Epithelial cell of esophagus (primary cell): ENCODE measurements around the gene LENG9.
"Not testable (repeated sequence)": the region's sequence is repeated elsewhere in the genome, so short reads cannot be mapped to it uniquely, and the experiment has no call there.

Experiments used
- DNase-seq: peaks from one replicate; pipeline ENCODE4 v3.0.0; 2010; ENCODE audit warnings: low read depth
- H3K4me3 ChIP-seq: 2 replicates; pipeline ENCODE4 v1.5.1; 2011; ENCODE audit warnings: mild to moderate bottlenecking, low read length, control low read depth
- TF ChIP-seq, protein P1 (sequence below): IDR thresholded peaks from 2 replicates; pipeline ENCODE4 v1.5.1; 2011; ENCODE audit warnings: low read depth, mild to moderate bottlenecking, low read length, control low read depth, inconsistent platforms; ENCODE audit not compliant: insufficient read depth; ENCODE audit errors: missing control alignments

The LENG9 gene

DNA sequence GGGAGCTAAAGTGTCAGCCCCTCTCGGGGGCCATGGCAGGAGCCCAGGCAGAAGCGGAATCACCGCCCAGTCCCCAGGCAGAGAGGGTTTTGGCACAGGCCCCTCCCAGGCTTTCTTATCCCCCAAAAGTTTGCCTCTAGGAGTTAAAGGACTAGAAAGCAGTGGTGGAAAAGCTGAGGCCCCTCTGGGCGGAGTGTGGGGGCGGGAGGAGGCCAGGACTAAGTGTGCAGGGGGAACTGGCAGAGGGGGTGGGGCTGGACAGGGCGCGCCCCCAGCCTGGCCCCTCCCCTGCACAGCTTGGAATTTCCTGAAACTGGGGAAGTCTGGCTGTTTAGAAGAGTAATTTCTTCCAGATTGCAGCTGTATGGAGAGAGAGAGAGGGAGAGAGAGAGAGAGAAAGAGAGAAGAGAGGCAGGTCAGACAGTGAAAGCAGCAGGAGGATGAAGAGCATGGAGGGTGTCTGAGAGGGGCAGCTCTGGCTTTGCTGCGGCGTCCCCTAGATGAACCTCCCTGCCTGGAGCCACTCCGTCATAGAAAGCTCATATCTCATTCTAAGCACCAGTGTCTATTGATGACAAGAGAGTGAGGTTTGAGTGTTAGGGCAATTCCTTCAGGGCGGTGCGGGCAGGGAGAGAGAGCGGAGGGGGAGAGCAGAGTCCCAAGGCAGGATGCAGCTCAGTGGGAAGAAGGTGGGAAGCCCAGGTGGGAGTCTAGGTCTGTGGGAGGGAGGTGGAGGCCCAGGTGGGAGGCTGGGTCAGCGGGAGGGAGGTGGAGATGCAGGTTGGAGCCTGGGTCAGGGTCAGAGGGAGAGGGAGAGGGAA is 9.7 kb upstream of the LENG9 start, which contains the start of gene CDC42EP5:
TSS of gene CDC42EP5 (minus strand) at position 226 of the 821 bp plus-strand sequence. CDS start 7,749 bp downstream, outside the sequence.
- TF ChIP-seq, protein P1, sequence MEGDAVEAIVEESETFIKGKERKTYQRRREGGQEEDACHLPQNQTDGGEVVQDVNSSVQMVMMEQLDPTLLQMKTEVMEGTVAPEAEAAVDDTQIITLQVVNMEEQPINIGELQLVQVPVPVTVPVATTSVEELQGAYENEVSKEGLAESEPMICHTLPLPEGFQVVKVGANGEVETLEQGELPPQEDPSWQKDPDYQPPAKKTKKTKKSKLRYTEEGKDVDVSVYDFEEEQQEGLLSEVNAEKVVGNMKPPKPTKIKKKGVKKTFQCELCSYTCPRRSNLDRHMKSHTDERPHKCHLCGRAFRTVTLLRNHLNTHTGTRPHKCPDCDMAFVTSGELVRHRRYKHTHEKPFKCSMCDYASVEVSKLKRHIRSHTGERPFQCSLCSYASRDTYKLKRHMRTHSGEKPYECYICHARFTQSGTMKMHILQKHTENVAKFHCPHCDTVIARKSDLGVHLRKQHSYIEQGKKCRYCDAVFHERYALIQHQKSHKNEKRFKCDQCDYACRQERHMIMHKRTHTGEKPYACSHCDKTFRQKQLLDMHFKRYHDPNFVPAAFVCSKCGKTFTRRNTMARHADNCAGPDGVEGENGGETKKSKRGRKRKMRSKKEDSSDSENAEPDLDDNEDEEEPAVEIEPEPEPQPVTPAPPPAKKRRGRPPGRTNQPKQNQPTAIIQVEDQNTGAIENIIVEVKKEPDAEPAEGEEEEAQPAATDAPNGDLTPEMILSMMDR = no peak
- peak; percentile 51 for DNase-seq
- peak within 1 kb of the TSS; percentile 52 for H3K4me3 ChIP-seq

DNA sequence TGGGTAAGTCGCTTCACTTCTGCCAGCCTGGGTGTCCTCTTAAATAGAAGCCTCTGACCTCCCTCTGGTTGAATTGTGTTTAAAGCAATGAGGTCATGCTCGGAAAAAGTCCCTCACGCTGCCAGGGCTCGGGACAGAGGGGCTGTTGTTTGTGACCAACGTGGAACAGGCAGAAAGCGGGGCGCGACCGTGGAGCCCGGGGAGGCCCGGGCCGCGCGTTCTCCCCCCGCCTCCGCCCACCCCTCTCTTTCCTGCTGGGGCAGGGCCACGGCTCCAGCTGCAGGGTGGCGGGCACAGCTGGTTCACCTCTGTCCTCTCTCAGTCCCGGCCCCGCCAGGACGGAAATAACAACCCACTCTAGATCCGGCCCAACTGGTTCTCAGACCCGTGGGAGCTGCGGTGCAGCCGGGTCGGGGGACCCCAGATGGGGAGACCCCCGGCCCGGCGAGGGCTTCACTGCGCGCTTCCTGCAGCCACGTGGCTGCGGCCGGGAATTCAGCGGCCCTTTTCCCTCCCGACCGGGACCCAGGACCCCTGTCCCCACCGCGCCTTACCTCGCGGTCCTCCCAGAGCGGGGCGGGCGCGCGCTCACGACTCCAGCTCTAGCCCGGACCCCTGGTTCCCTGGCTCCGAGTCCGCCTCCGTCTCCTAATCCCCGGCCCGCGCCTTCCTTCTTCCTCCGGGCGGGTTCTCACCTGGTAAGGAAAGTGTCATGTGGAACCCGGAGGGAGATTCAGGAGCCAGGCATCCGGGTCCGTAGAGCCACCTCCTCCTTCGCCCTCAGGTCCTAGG is 7.6 kb upstream of the LENG9 start:
- TF ChIP-seq, protein P1 = no peak
- peak overlapping the region; percentile 58 for H3K4me3 ChIP-seq
- DNase-seq = peak; percentile 47

DNA sequence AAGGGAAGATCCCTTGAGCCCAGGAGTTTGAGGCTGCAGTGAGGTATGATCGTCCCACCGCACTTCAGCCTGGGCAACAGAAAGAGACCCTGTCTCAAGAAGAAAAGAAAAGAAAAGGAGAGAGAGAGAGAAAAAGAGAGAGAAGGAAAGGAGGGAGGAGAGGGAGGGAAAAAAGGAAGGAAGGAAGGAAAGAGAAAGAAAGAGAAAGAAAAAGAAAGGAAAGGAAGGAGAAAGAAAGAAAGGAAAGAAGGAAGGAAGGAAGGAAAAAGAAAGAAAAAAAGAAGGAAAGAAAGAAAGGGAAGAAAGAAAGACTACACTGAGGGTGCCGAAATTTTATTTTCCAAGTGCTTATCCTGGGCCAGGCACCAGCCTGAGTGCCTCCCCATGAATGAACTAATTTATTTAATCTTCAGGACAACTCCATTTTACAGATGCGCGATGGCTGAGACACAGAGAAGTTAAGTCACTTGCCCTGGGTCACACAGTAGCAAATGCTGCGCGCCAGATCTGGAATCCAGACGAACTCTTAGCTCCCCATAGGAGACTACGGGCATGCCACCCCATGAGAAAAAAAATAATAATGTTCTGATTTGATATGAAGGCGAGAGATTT is 6.8 kb upstream of the LENG9 start:
- TF ChIP-seq, protein P1 = no peak
- peak overlapping the region; percentile 58 for H3K4me3 ChIP-seq
- DNase-seq = no peak

DNA sequence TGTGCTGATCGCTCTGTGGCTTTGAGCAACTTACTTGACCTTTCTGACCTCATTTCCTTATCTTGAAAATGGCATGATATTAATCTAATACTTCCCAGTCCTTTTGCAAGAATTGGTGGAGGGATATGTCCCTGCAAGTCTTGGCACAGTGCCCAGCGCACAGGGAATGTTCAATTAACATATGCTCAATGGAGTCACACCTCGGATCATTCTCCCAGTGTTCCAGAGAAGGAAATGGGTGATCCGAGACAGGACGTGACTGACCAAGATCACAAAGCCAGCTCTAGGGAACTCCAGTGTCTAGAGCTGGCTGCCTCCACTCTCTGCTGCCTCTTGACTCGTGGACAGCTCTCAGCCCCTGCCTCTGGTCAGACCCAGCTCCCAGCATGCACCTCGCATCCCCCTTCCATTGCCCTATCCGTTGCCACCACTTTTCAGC is 5.9 kb upstream of the LENG9 start:
- H3K4me3 ChIP-seq = no peak overlapping the region
- DNase-seq = peak; percentile 60
- TF ChIP-seq, protein P1 = no peak

DNA sequence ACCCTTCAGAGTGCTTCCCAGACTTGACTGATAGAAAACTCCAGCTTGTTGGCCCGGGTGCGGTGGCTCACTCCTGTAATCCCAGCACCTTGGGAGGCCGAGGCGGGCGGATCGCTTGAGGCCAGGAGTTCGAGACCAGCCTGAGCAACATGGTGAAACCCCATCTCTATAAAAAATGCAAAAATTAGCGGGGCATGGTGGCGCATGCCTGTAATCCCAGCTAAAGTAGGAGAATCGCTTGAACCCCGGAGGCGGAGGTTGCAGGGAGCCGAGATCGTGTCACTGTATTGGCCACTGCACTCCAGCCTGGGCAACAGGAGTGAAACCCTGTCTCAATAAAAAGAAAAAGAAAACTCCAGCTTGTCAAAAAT is 2.5 kb upstream of the LENG9 start:
- H3K4me3 ChIP-seq, DNase-seq: not testable (repeated sequence)

DNA sequence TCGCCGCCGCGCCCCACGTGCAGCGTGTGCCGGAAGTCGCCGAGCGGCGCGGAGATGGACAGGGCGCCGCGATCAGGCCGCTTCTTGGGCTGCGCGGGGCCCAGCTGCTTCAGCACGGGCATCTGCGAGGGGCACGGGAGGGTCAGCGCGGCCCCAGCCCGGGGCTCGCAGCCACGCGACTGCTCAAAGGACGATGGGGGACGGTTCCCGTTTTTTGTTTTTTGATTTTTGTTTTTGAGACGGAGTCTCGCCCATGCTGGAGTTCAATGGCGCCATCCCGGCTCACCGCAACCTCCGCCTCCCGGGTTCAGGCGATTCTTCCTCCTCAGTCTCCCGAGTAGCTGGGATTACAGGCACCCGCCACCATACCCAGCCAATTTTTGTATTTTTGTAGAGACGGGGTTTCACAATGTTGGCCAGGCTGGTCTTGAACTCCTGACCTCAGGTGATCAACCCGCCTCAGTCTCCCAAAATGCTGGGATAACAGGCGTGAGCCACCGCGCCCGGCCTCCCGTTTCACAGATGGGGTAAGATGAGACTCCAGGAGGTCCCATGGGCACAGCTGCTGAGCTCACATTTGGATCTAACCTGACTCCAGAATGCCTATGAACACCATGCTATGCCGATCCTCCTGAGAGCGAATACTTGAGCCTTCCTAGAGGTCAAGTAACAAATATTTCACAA is 2.0 kb upstream of the LENG9 start:
- peak overlapping the region; percentile 1 for H3K4me3 ChIP-seq
- DNase-seq = no peak
- TF ChIP-seq, protein P1 = no peak
